Stimulated activated CD4-positive, alpha-beta T cell treated with anti-CD3 and anti-CD28 coated beads, TNF-alpha, amount 100 ng/mL, for 1 hour (primary cell): ENCODE data around the gene ZNF236.

ENCODE experiments used
- DNase-seq, 3 donors: peaks; one replicate each; pipeline ENCODE4 v3.0.0-alpha.2; 2020; ENCODE audit warnings: low read depth in 3 of 3, low spot score in 1 of 3

The ZNF236 gene

GRCh38 chr18:76859474-76860339 lies 37.4 kb downstream of the ZNF236 start:
- no peak for DNase-seq

GRCh38 chr18:76860411-76860810 lies 38.1 kb downstream of the ZNF236 start:
- DNase-seq: no peak

- DNase-seq: no peak
These were observed 44.3 kb downstream of the ZNF236 start for GRCh38 chr18:76866666-76867065.

GRCh38 chr18:76873311-76873710 lies 51.0 kb downstream of the ZNF236 start:
- DNase-seq: no peak

DNA sequence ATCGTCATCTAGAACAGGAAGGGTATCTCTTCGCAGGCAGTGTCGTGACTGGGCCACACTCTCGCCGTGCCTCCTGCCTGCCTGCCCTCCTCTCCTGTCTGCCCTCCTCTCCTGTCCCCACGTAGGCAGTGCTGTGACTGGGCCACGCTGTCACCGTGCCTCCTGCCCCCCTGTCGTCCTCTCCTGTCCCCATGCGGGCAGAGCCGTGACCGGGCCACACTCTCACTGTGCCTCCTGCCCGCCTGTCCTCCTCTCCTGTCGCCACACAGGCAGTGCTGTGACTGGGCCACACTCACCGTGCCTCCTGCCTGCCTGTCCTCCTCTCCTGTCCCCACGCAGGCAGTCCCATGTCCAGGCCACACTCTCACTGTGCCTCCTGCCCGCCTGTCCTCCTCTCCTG lies 51.4 kb downstream of the ZNF236 start:
- no peak for DNase-seq

- DNase-seq: no peak
These were observed 52.5 kb downstream of the ZNF236 start for GRCh38 chr18:76874642-76875389.

DNA sequence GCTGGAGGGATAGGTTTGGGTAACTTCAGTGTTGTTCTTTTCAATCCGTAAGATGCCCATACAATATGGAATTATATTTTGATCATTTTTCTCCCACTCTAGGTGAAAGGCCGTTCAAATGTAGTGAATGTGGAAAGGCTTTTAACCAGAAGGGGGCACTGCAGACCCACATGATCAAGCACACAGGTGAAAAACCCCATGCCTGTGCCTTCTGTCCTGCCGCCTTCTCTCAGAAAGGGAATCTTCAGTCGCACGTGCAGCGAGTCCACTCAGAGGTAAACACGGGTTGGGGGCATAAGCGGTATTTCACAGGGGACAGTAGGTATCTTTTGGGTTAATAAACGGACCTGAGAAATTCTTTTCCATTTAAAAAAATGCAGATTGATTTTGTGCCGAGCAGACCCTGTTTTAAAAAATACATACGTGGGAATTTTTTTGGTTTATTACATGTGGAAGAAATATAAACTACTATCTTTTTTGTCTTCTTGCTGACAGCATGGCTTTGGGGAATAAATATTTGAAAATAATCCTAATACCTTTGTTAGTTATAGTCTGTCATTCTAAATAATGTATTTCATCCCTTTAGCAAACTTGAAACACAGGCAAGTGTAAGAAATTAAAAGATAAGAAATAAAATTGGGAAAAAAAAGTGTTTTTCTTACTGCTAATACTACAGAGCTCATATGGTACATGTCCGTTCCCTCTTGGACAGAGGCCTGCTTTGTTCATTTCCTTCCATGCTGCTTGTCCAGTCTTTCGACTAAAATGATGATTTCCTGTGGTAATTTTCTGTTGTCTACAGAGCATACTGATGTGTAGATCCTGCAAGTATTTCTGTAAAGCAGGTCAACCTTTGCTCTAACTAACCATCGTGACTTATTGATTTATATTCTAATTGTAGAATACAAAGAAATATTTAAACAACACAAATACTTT lies 53.3 kb downstream of the ZNF236 start:
- DNase-seq: no peak

DNA sequence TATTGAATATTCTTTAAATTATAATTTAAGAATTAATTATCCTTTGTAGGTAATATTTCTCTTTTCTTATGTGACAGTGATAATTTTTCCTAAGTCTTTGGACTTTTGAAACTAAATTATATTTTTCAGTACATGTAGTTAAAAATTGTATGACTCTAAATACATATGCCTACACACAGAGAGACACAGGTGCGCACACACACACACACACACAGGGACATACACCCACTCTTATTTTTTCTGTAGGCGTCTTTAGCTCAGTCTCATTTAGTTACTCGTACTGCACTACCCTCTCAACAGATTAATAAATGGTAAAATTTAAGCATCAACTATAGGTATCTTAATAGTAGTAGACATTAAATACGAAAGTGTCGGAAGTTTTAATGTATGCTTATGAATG lies 56.1 kb downstream of the ZNF236 start:
- no peak for DNase-seq

GRCh38 chr18:76880026-76880425 lies 57.7 kb downstream of the ZNF236 start:
- no peak for DNase-seq

DNA sequence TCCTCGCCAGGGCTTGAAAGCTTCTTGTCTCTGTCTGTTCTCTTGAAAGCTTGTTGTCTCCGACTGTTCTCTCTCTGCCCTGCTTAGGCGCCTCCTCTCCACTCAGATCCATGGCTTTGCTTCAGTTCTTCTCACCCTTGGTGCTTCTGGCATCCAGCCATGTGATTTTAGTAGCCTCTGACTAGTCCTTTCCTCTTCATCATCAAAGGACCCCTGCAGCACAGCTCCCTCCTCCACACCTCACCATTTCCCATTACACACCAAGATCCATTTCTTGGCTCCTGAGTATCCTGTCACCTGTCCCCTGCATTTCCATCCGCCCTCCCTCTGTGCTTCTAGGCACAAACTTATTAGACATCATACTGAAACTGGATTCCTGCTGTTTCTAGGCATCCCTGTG lies 59.4 kb downstream of the ZNF236 start:
- no peak for DNase-seq

DNA sequence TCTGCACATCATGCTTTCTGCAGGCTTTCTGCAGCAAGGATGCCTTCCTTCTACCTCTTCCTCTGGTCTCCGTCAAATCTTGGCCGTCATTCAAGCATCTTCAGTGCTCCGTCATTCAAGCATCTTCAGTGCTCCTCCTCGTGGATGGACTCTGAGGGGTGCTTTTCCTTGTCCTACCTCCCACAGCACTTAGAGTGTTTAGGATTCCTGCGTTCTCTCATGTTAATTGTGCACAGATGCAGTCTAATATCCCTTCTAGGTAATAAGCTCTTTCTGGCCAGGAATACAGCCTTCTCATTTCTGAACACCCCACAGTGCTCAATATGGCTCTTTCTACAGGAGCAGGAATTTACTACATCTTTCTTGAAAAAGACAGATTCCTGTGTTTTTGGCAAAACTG lies 59.8 kb downstream of the ZNF236 start:
- no peak for DNase-seq

- no peak for DNase-seq
These were observed 62.6 kb downstream of the ZNF236 start for GRCh38 chr18:76885001-76885400.

GRCh38 chr18:76886112-76886511 lies 63.8 kb downstream of the ZNF236 start:
- no peak for DNase-seq

DNA sequence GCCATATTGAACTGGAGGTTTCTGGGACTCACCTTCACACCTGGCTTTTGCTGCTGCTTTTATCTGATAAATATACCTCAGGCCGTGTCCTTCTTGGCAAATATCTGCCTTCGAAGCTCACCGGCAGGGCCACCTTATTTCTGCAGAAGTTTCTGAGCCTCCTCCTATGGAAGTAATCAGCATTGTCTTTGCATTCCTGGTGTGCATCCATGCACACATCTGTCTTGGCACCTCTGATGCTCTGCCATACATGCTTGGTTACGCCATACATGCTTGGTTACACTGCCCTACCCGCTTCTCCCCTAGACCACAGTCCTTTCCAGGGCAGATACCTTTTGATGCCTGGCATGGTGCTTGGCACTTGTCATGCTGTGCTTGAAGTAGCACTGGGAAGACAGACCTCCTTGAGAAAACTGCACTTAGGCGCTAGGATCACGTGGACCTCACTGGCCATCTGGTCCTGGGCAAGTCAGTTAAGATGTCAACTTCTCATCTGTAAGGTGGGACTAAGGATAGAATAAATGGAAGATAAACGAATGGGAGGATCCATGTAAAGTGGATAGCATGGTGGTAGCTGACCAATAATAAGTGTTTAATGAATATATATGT lies 66.8 kb downstream of the ZNF236 start:
- DNase-seq: no peak

GRCh38 chr18:76892832-76893231 lies 70.5 kb downstream of the ZNF236 start:
- no peak for DNase-seq

- no peak for DNase-seq
These were observed 72.4 kb downstream of the ZNF236 start for GRCh38 chr18:76894566-76895346.

- DNase-seq: no peak
These were observed 73.1 kb downstream of the ZNF236 start for GRCh38 chr18:76895498-76895897.

DNA sequence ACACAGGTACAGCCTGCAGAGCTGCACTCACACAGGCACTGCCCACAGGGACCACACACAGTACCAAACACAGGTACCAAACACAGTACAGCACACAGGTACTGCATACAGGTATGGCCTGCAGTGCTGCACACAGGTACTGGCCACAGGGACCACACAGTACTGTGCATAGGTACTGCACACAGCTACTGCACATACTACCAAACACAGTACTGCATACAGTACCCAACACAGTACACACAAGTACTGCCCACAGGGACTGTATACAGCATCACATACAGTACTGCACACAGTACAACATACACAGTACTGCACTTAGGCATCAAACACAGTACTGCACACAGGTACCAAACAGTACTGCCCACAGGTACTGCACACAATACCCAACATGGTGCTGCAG lies 74.3 kb downstream of the ZNF236 start:
- no peak for DNase-seq

DNA sequence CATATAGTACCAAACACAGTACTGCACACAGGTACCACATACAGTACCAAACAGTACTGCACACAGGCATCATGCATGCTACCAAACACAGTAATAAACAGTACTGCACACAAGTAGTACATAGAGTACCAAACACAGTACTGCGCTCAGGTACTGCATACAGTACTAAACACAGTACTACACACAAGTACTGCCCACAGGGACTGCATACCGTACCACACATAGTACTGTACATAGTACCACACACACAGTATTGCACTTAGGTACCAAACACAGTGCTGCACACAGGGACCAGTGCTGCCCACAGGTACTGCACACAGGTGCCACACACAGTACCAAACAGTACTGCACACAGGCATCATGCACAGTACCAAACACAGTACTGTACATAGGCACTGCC lies 74.9 kb downstream of the ZNF236 start:
- DNase-seq: no peak

DNA sequence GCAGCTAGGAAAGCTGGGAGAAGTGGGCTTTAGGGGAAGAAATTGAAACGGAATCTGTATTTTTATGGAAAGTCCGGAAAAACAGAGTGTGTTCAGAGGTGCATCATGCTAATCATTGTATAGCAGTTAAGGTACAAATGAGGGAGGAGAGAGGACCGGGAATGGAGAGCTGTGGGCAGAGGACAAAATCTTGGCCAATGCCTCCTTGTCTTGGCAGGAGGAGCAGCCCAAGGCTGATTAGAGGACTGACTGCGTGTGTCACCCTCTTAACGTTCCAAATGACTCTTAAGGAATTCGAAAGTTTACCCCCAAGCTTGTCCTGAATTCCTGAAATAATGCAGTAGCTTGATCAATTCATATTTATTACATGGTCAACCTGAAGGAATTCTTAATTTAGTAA lies 81.0 kb downstream of the ZNF236 start:
- DNase-seq: no peak
